Nucleus accumbens (tissue), 56 donors: ENCODE data around the gene CWC22.
"Not testable (repeated sequence)": the region's sequence is repeated elsewhere in the genome, so short reads cannot be mapped to it uniquely, and the experiment has no call there.

Experiments
- DNase-seq, 56 donors: peaks; one replicate each; lab custom pipeline; 2025; lab: John Stamatoyannopoulos, UW

The CWC22 gene

GRCh38 chr2:180006781-180007579, at the start of gene CWC22:
Gene CWC22 (minus strand): TSS chr2:180007297. CDS start chr2:179993341, 13,956 bp downstream.
- peak in 55 of 56 donors; percentile 46 to 97 (median 85) for DNase-seq

- DNase-seq, result no peak
These were observed 49.4 kb upstream of the CWC22 start for GRCh38 chr2:180056367-180057118.

GRCh38 chr2:180054576-180054975, 47.5 kb upstream of the CWC22 start:
- DNase-seq, result not testable (repeated sequence)

- DNase-seq, result no peak
These were observed 43.1 kb upstream of the CWC22 start for GRCh38 chr2:180050246-180050645.

GRCh38 chr2:180048251-180048650, 41.2 kb upstream of the CWC22 start:
- no peak for DNase-seq

GRCh38 chr2:180046776-180047175, 39.7 kb upstream of the CWC22 start:
- DNase-seq, result no peak

GRCh38 chr2:180046202-180046601, 39.1 kb upstream of the CWC22 start:
- no peak for DNase-seq

- no peak for DNase-seq
These were observed 33.2 kb upstream of the CWC22 start for GRCh38 chr2:180040146-180040925.

GRCh38 chr2:180038997-180039396, 31.9 kb upstream of the CWC22 start:
- DNase-seq, result no peak

GRCh38 chr2:180033993-180034894, 27.1 kb upstream of the CWC22 start:
- no peak for DNase-seq

GRCh38 chr2:180029575-180029974, 22.5 kb upstream of the CWC22 start:
- DNase-seq, result no peak

GRCh38 chr2:180021850-180022249, 14.8 kb upstream of the CWC22 start:
- no peak for DNase-seq

GRCh38 chr2:180017784-180018183, 10.7 kb upstream of the CWC22 start:
- no peak for DNase-seq

GRCh38 chr2:180016937-180017336, 9.8 kb upstream of the CWC22 start:
- DNase-seq, result no peak

GRCh38 chr2:180015951-180016709, 9.0 kb upstream of the CWC22 start:
- DNase-seq, result no peak

- no peak for DNase-seq
These were observed 5.4 kb upstream of the CWC22 start for GRCh38 chr2:180012523-180012922.

GRCh38 chr2:180010701-180011100, 3.6 kb upstream of the CWC22 start:
- no peak for DNase-seq

GRCh38 chr2:180006231-180006630, 866 bp downstream of the CWC22 start:
- DNase-seq, result no peak

- not testable (repeated sequence) for DNase-seq
These were observed 1.6 kb downstream of the CWC22 start for GRCh38 chr2:180005465-180005864.
